Hematopoietic multipotent progenitor cell (in vitro differentiated cells): ENCODE results near the gene B3GALNT1. TPM values are rescaled to one million over a fixed set of nuclear protein-coding genes. Genes with fewer than 3 reads are reported as not detected.

Experiments
- DNase-seq, 3 donors: peaks; one replicate each; pipeline ENCODE4 v3.0.0-alpha.2; 2011 to 2015; ENCODE audit warnings: low read depth in 2 of 3, low spot score in 2 of 3
- total RNA-seq: library from RNA; depleted of rRNA; stranded (reverse); fragments of >200 nt; gene quantifications from one replicate; pipeline ENCODE4 v1.2.3, GENCODE V29; 2012

B3GALNT1 gene, protein sequence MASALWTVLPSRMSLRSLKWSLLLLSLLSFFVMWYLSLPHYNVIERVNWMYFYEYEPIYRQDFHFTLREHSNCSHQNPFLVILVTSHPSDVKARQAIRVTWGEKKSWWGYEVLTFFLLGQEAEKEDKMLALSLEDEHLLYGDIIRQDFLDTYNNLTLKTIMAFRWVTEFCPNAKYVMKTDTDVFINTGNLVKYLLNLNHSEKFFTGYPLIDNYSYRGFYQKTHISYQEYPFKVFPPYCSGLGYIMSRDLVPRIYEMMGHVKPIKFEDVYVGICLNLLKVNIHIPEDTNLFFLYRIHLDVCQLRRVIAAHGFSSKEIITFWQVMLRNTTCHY
- total RNA-seq: 12.7 TPM

DNA sequence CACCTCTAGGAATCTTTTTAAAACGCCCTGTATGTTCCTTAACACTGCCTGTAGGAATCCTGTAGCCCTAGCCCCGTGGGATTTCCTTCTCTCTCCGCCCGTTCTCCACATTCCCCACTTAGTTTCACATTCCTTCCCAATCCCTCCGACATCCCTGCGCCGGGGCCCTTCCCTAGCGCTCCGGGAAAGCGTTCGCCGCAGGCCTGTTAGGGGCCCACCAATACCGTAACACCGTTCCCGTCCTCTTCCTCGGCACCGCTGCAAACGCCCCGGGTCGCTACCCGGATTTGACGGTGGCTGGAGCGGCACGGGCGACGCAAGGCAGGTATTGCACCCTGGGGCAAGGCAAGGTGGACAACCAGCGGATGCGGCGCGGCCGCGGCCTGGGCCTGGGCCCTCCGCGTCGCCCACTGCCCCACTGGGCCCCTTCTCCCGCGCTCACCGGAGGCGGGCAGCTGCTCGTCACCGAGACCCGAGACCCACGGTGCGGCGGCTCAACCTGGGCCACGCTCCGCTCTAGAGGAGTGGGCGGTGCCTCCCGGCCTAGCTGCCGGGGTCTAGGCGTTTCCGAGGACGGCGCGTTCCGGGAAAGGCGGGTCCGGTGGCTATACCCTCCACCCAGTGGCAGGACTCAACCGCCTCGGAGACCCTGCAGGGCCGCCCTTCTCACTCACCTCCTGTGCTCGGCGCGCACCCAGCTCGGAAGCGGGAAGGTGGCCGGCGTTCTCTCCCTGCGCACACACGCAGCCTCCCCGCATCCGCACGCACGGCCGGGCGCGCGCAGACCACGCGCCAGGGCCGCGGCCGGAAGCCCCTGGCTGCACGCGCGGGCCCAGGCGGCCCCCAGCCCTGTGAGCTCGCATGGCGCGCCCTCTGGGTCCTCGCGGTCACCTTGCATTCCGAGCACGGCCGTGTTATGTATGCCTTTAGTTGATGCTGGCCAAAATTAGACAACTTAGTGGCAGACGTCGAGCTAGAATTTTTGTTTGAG, at the start of gene B3GALNT1:
Gene B3GALNT1, minus strand, starts transcription at position 789 of the 991 bp plus-strand sequence. CDS start 18,595 bp downstream, outside the sequence.
- peak in 2 of 3 donors; percentile 61 to 62 for DNase-seq

DNA sequence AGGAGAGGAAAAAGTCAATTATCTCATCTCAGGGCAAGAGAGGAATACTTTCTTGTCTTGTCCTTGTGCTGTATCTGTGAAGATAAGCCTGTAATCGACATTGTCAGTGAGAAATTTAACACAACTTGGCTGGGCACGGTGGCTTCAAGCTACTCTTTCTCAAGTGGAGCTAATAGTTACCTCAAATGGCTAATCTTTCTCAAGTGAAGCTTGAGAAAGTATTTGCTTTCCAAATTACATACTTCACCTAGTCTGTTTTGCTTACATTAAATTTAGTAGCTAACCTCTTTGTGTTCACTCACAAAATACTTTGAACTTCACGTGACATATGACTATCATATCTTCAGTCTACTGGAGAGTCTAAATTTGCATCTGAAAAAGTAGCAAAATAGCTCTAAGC, 48.3 kb upstream of the B3GALNT1 start:
- DNase-seq: no peak

DNA sequence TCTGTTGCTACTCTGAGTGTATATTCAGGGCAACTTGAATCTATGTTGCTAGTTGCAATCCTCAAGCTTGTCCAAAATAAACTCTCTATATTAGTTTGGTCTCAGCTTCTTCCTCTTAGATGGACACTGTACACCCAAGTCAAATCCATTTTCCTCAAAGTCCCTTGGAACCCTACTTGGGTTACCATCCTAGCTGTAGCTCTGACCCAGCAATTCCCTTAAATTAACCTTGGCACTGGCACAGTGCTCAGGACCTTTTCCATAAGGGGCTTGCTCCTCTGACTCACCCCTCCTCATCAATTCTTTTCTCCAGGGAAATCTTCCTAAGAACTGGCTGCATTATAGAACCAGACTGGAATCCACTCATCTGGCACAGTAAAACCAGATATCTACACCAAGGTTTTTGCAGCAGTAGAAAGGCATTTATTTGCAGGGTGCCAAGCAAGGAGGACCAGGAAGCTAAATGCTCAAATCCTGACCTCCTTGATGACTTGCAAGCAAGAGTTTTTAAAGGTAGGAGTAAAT, 44.9 kb upstream of the B3GALNT1 start:
- DNase-seq: no peak

DNA sequence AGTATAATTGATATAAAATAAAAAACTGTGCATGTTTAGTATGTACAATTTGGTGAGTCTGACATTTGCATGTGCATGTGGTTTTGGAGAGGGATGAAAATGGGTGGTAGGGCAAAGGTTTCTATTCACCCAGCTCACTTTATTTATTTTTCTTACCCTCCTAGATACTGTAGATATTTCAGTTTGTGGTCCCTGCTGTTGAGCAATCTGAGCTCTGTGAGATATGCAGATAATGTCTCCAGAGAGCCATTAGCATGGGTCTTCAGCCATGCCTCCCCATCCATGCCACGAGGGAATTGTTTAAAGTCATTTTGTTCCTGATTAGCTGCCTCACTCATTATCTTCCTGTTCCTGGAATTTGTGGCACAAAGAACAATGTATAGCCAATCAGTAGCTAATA, 44.4 kb upstream of the B3GALNT1 start:
- no peak for DNase-seq

DNA sequence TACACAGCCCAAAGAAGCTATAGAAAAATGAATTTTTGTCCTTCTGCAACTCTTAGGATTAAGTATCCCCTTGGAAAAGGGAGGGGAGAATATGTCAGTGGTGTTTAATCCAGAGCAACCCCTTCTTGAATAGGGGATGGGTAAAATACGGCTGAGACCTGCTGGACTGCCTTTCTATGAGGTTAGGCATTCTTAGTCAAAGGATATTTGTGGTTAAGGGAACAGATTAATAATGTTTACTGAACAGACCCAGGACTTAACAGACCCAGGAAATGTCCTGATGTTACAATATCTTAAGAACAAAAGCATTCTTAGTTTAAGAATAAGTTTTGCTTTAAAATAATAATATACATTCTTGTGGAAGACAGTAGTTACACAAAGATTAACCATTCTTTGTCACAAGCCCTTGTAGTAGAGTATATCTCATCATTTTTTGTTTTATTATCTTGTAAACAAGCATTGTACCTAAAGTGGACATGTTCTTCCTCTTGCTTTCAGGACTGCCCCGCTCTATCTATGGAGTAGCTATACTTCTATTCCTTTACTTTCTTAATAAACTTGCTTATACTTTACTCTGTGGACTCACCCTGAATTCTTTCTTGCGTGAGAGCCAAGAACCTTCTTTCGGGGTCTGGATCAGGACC, 43.8 kb upstream of the B3GALNT1 start:
- no peak for DNase-seq

DNA sequence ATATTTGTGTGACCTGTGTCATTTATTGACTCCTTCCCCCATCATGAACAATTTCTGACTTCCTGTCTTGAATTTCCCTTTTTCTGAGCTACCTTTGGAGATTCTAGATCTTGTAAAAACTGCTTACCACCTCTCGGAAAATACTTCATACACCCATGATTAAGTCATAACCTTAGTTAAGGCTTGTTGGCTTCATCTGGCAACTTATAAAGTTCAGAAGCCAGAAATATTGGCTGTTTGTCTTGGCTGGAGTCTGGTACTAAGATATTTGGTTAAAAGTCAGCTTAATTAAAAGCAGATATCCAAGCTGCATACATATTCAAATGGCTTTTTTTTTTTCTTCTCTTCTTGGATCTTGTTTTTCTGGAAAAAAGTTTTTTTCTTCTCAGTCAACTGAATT, 37.3 kb upstream of the B3GALNT1 start:
- DNase-seq: no peak

DNA sequence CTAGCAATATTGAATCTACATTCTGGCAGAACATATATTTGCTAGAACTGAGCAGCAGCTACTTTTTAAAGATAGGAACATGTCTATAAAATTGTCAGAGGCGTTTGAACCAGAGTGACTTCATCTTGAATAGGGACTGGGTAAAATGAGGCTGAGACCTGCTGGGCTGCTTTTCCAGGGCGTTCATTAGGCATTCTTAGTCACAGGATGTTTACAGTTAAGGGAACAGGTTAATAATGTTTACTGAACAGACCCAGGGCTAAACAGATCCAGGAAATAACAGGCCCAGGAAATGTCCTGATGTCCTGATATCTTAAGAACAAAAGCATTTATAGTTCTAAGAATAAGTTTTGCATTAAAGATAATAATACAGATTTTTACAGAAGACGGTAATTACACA, 34.5 kb upstream of the B3GALNT1 start:
- DNase-seq: no peak

DNA sequence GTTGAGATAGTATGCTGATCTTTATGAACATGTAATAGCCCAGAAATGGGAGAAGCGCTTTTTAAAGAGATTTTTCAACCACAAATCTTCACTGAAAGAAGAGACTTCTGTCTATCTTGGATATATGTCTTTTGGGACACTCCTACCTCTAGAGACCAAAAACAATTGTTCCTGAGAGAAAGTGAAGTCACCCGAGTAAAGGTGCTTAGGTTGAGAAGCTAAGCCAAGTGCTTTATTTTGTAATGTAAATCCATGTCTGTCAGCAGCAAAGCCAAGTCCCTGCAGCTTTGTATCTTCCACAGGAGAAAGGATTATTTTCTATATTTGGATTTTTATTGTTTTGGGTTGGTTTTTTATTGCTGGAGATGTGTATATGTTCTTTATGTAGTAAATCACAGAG, 32.1 kb upstream of the B3GALNT1 start:
- DNase-seq: no peak

DNA sequence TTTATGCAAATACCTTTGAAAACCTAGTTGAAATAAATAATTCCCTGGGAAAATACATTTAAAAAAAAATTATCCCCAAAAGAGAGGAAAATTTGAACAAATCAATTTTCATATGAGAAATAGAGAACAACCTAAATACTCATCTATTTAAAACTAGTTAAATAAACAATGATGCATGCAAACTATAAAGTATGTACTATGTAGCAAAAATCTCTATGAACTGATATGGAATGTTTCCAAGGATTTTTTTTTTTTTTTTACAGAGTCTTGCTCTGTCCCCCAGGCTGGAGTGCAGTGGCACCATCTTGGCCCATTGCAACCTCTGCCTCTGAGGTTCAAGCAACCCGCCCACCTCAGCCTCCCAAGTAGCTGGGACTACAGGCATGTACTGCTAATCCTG, 27.2 kb upstream of the B3GALNT1 start:
- no peak for DNase-seq

DNA sequence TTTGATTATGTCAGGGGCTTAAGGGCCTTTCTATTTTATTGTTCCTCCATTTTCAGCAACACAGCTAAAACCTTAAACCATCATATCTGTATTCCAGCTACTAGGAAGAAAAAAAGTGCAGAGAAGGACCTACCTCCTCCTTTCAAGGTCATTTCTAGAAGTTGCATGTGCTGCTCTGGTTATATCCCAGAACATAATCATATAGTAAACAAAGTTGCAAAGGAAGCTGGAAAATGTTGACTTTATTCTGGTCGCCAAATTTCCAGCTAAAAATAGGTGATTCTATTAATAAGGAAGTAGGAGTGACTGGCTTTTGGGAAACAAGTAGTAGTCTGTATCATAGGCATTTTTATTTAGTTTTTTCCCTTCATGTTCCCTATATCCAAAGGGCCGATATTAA, 21.3 kb upstream of the B3GALNT1 start:
- no peak for DNase-seq

DNA sequence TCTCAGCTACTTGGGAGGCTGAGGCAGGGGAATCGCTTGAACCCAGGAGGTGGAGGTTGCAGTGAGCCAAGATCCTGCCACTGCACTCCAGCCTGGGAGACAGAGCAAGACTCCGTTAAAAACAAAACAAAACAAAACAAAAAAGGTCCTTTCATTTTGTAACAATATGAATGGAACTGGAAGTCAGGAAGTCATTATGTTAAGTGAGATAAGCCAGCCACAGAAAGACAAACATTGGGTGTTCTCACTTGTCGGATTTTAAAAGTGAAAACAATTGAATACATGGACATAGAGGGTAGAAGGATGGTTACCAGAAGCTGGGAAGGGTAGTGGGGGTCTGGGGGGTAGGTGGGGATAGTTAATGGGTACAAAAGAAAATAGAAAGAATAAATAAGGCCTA, 12.5 kb upstream of the B3GALNT1 start:
- no peak for DNase-seq

DNA sequence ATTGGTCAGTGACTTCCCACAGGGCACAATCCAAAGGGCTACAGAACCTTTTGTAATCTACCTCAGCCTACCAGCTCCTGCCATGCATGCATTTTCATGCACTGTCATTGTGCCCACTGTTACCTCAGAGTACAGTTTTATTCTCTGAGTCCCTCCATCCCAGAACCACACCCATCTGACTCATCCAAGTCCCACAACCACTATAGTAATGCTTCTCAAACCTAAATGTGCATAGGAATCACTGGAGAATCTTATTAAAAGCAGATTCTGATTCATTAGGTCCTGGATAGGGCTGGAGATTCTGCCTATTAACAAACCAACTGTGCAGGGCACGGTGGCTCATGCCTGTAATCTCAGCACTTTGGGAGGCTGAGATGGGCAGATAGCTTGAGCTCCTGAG, 3.7 kb upstream of the B3GALNT1 start:
- no peak for DNase-seq

DNA sequence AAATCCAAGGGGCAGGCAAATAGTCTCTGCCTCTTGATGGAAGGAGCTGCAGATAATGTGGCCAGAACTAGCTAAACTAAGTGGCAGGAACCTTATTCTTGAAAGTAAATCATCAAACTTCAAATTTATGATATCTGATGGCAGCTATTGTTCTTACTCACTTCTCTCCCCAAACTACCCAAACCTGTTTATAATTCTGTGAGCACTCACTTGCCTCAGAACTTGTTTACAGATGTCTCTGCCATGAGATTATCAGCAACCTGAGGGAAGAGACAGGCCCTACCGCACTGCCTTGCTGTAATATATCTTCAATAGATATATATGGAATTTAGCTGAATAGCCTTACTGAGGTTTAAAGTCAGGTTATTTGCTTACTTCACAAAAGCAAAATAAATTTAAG, 2.2 kb upstream of the B3GALNT1 start:
- no peak for DNase-seq

DNA sequence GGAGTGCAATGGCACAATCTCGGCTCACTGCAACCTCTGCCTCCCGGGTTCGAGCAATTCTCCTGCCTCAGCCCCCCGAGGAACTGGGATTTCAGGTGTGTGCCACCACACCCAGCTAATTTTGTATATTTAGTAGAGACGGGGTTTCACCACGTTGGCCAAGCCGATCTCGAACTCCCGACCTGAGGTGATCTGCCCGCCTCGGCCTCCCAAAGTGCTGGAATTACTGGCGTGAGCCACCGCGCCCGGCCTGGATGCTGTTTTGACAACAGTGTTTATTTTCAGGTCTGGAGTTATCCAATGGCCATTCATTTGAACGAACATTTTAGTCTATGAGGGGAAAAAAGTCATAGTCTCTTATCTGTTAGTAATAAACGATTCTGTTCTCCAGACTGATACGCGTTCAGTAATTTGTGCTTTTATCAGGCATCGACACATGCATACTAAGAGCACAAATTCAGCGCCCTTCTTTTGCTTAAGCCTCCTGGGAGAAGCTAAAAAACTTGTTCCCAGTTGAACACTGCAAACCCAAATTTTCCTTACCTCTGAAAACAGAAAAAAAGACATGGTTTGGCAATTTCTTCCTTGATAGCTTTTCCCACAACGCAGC, 1.3 kb downstream of the B3GALNT1 start:
- no peak for DNase-seq

DNA sequence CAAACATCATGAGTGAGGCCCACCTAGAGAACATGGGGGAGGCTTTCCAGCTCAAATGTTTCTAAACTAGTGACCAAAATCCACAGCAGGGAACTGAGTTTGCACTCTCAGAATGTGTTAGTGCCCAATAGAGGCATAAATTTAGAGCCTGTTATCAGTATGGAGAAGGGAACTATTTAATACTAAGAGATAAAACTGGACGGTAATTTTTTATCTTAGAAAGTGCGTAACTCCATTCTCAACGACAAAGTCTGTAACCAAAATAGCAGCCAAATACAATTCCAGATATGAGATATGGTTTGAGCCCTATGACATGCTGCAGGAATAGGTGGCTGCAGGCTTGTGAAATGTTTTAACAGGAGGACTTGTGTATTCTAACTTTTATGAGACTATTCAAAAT, 3.5 kb downstream of the B3GALNT1 start:
- no peak for DNase-seq

DNA sequence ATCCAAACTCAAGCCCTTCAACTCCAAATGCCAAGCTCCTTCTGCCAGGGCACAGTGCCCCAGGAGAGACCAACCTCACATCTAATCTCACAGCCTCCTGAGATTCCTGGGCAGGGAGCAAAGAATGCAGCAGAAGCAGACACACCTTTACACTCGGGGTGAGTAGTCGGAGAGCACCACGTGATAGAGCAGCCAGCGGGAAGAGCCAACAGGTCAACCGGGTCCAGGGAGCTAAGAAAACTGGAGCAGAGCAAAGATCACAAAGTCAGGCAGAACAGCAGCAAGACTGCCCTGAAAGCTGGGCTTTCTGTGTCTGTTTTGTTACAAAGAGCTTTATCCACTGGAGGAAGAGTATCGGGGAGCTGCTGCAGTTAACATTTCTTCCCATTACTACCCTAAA, 4.2 kb downstream of the B3GALNT1 start:
- DNase-seq: no peak

DNA sequence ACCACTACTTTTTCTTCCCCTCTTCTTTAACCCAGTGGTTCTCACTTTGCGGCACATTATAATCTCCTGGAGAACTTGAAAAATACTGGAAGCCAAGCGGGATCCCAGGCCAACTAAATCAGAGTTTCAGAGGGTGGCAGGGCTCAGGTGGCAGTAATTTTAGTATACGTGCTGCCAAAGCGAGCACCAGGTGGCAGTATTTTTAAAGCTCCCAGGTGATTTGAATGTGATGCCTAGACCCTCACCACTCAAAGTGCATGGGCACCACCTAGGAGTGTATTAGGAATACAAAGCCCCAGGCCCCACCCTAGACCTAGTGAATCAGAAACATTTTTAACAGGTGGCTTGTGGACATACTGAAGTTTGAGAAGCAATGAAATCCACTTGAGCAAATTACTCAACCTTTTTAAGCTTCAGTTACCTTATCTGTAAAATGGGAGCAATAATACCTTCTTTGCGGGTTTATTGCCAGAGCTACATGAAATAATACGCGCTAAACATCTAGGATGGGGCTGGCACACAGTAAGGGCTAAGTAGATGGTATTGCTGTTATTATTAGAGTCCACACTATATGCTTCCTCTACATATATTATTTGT, 8.3 kb downstream of the B3GALNT1 start:
- DNase-seq: peak in 2 of 3 donors; percentile 14 to 33

DNA sequence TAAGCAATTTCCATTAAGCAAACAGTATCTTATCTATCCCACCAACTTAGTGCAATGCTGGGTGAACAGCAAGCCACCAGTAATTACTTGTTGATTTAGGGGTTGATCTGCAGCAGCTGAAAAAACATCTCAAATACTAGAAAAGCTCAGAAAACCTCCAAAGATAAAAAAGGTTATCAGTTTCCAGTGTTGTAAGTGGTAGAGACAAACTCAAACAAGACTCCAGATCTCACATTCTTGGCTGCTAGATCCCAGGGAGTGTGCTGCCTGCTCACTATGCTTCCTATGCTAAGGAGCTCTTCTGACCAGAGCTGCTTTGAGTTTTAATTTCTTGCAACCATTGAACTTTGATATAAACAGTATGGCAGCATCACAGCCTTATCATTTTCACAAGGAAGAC, 11.3 kb downstream of the B3GALNT1 start:
- DNase-seq: no peak

DNA sequence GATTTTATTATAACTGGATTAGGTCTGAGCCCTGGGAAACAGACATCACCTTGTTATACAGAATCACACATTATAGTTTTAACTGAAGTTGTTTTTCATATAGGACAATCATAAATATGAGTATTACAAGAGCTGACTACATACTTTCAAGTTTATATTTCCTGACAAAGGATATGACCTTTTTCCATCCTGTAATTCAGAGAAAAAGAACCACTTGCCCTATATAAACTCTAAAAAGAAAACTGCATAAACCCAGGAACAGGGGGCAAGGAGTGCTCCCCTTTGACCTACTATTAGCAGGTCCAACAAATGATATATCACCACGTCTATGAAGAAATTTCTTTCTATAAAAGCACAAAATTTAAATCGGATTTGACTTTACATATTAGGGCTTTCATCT, 20.9 kb downstream of the B3GALNT1 start:
- DNase-seq: no peak

DNA sequence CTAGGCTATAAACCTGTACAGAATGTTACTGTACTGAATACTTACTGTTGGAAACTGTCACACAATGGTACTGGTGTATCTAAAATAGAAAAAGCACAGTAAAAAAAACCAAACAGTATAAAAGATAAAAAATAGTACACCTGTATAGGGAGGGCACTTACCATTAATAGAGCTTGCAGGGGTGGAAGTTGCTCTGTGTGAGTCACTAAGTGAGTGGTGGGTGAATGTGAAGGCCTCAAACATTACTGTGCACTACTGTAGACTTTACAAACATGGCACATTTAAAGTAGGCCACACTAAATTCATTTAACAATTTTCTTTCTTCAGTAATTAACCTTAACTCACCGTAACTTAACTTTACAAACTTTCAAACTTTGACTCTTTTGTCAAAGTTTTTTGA, 22.0 kb downstream of the B3GALNT1 start:
- no peak for DNase-seq
